DMS79 (cell line): ENCODE measurements around the gene MRC2.
"Not testable (repeated sequence)": the region's sequence is repeated elsewhere in the genome, so short reads cannot be mapped to it uniquely, and the experiment has no call there.

Experiments
- DNase-seq: peaks from one replicate; lab custom pipeline; 2025; lab: John Stamatoyannopoulos, UW

MRC2 gene

DNA sequence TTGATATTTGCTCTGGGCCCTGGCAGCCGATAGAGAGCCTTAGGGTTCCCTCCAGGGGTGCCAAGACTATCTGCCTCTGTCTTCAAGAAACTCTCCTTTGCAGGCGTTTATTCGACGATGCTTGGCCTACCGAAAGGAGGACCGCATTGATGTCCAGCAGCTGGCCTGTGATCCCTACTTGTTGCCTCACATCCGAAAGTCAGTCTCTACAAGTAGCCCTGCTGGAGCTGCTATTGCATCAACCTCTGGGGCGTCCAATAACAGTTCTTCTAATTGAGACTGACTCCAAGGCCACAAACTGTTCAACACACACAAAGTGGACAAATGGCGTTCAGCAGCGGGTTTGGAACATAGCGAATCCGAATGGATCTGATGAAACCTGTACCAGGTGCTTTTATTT is 15.2 kb upstream of the MRC2 start:
- not testable (repeated sequence) for DNase-seq

DNA sequence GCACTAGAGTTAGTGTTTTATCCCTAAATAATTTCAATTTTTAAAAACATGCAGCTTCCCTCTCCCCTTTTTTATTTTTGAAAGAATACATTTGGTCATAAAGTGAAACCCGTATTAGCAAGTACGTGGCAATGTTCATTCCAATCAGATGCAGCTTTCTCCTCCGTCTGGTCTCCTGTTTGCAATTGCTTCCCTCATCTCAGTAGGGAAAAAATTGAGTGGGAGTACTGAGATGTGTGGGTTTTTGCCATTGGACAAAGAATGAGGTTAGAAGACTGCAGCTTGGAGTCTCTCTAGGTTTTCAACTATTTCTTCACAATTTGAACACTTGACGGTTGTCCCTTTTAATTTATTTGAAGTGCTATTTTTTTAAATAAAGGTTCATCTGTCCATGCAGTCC is 14.4 kb upstream of the MRC2 start:
- not testable (repeated sequence) for DNase-seq

DNA sequence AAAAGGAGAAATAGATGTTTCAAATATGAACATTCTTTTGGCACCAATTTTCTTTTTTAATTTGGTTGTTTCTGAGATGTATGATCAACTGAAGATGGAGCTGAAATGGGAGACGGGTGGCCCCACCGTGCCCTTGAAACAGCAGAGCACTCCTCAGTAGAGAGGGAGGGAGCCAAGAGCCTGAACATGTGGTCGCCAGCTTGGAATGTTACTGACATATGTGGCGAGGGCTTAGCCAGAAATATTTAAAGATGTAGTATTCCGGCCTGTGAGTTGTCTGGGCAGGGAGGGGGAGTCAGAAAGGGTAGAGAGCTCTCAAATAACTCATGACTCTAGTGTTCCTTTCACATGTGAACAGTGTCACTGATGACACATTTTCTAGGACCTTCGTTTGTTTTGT is 13.3 kb upstream of the MRC2 start:
- DNase-seq, result no peak

DNA sequence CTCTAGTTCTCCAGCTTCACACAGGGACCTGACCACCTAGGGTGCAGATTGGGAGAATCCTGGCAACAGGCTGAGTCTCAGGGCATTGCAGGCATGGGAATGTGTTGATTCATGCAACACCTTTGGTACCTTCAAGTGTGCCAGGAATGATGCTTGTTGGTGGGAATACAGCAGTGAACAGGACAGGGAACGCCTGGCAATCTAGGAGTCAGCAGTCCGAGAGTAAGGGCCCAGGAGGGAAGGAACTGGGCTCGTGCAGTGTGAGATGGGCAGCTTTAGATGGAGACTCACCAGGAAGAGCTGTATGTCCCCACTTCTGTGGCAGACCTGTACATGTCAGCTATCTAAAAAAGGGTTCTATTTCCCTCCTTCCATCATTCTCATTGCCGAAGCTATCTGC is 12.0 kb upstream of the MRC2 start:
- DNase-seq, result no peak

DNA sequence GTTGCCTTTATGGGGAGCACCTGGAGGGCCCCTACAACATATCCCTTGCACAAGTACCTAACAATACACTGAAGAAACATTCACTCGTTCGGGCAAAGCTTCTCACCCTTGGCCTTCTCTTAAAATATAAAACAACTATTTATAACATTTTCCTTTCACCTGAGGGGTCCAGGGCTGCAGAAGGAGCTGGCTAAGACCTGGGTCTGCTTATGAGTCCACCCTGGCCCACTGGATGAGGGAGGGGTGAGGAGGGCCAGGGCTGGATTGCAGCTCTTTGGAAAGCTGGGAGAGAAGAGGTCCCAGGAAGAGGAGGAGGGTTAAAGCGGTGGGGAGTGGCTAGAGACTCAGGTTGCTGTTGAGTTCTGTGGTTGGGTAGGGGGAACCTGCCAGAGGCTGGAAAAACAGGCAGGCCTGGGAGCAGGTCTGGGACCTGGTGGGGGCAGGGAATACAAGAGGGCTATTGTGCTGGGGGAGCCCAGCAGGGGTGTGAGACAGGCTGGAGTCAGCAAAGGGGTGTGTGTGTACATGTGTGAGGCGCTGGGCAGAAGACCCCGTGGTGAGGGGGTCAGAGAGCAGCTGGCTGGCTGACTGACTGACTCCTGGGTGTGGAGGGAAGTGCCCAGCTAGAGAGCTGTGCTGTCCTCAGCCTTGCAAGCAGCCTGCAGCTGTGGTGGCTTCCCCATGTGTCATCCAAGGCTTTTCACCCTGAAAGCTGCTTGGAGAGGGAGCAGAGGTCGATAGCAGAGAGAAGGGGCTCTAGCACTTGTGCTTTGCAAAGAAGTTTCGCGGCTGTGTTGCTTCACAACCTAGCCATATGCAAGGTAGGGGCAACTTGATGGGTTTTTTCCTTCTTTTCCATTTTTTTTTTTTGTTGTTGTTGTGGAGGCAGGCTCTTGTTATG is 10.2 kb upstream of the MRC2 start:
- DNase-seq, result no peak

DNA sequence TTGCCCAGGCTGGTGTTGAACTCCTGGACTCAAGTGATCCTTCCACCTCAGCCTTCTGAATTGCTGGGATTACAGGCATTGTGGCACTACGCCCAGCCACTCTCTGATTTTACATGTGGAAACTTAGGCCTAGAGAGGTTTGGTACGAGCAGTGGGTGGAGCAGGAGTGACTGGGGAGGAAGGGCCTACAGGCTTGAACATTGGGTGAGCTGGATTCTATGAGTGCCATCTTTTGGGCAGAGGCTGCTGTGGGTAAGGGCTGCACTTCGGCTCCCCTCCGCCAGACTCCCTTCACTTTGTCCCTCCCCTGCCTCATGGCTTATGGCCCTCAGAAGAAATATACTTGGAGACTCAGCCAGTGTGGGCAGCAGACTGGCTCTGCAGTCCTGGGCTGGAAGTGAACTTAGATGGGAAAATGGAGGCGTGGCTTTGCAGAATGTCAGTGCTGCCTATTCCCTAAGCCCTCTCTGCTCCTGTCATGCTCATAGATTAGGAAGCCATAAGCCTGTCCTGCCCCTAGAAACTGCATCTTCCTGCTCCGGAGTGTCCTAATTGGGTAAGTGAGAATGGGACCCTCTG is 9.5 kb upstream of the MRC2 start:
- DNase-seq, result no peak

DNA sequence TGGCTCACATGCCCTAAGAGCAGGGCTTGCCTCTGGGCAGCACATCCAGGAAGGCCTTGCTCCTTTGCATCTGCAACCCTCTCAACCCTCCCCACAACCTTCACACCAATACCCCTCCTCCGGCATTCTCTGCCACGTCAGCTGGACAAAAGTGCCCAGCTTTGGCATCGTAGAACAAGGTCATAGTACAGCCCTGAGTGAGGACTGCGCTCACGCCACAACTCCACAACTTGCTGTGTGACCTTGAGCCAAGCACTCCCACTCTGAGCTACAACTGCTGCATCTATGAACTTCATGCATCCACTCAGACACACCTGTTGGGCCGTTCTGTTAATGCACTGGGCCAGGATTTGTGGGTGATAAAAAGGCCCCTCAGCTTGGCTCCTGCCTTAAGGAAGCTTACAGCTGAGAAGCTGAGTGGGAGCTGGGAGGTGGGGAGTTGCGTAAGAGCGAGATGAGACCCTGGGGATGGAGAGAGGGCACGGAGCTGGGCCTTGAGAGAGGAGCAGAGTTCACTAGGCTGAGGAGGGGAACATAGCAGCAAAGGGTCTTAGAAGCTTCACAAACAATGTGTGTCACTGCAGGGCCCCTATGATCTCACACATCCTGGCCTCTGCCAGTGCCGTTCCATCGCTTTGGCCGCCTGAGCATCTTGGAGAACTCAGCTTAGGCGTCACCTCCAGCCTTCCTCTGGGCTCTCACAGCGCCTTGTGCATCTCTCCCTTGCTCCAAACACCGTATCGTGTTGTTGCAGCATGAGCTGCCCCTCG is 8.6 kb upstream of the MRC2 start:
- no peak for DNase-seq

DNA sequence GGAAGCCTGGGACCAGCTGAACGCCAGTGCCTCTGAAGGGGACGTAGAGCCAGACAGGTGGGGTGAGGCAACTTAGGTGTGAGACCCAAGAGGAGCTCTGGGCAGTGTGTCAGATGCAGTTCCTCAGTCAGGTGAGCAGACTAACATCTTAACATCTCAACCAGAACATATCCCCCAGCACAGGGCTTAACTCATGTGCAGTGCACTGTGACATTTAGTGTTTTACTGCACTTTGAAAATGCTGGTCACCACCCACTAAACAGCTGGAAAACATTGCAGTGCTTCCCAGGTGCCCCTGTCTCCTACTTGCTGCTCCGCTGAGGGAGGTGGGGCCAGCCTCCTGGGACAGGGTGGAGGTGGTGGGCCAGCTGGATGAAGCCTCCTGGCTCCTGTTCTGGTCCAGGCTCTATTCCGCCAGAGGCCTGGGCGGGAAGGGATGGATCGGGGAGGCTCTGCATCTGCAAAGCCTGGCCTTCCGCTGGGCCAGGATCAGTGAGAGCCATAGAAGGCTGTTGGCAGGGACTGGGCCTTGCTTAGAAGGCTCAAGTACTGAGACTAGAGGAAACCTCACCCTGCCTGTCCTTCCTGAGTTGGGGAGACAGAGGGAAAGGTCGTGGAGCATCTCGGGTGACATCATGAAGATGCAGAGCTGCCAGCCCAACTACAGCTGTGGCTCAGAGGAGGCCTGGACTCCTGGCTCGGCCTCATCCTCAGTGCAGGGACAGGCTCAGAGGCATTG is 7.9 kb upstream of the MRC2 start:
- no peak for DNase-seq

DNA sequence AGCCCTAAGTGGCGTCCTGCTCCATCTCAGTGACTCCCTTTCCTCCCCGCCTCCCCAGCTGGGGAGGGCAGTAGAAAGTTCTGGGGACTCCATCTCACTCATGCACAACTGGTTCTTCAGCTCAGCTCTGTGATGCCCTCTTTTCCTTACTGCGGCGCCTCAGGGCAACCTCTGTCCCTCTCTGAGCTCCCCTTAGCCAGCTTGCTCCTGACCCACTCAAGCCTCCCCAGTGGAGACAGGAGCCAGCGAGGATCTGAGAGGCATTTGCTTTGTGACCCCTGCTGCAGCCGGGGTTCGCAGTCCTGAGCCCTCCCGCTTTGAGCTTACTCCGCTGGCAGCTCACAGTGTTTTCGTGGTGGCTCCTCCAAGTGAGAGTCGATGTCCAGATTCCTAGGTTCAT is 6.2 kb upstream of the MRC2 start:
- DNase-seq, result no peak

DNA sequence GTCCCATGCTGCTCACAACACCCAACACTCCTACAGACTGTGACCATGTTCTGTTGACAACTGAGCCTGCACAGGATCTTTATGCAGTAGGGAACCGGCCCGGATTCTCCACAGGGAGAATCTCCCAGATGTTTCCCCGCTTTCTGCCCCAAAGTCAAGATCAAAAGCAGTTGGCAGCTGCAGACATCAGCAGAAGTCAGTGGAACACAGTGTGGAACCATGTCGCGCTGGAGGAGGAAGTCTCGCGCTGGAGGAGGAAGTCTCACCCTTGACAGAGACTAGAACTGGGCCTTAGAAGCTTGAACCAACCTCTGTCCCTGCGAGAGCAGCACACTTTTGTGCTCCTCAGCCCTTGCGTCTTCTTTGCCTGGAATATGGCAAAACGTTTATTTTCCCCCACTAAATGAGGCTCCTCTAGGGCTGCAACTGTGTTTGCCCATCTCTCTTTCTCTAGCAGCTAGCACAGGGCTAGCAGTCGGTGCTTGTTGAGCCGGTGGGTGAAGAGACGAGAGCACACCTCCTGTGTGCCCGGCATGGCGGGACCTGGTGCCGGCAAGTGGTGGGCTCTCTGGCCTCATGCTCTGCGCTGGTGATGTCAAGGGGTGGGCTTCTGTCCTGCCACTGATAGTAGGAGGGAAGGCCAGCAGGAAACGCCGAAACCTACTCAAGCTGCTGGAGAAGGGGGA is 2.1 kb upstream of the MRC2 start:
- no peak for DNase-seq

DNA sequence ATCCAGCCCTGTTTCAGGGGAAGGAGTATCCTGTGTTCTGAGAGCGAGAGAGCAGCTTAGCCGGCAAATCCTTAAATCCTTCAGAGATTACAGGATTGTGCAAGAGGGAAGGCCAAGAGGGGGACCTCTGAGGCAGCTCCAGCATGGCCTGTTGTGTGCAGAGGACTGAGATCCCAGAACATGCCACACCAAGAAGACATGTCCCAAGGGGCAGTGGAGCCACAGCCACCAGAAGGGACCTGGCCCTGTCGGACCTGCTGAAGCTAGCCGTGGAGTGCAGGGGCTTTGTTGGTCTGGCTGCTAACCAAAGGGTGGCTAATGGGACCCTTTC is 1.6 kb upstream of the MRC2 start:
- no peak for DNase-seq

DNA sequence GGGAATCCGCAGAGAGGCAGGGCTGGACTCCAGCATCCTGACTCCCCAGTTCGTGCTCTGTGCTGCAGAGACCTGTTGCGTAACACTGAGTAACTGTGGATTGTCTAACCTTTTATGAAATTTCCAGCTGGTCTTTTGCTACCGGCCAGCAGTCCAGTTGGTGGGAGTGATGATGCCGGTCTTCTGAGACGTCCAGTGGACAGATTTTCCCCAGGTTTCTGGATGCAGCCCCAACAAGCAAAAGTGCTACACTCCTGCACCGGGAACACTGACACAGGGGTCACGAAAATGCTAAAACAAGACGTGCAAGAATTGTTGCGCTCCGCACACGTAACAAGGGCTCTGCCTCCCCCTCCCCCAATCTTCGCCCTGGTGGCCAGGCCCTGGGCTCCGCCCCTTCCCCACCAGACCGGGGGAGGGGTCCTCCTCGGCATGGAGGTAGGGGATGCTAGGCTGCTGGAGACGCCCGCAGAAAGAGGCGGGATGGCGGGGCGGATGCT is 701 bp upstream of the MRC2 start:
- no peak for DNase-seq

DNA sequence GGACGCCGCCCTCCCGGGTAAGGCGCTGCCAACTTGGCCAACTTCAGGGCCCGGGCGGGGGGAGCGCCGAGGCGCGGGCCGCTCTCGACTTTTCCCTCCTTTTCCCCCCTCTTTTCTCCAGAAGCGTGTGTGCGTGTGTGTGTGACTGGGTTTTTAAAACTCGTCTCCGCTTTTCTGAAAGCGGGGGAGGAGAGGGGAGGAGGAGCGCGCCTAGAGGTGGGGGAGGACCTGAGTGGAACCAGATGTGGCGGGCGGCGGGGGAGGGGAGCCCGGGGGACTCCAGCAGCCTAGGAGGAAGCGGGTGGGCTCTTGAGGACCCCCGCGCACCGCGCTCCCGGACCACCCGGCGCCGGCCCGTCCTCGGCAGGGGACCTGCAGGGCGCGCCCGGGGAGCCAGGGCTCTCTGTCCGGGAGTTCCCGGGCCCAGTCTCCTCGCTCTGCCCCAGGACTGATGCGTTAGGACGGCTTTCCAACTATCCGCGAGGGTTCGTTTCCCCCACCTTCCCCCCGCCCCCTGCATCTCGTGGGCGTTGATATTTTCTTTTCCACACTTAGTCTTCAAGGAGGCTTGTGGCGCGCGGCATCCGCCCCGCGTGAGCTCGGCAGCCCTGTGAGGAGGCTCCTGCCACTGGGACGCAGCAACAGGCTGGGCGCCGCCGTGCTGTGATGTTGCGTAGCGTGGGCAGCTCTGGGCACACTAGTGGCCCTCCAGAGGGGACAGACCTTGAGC is 599 bp downstream of the MRC2 start:
- no peak for DNase-seq

DNA sequence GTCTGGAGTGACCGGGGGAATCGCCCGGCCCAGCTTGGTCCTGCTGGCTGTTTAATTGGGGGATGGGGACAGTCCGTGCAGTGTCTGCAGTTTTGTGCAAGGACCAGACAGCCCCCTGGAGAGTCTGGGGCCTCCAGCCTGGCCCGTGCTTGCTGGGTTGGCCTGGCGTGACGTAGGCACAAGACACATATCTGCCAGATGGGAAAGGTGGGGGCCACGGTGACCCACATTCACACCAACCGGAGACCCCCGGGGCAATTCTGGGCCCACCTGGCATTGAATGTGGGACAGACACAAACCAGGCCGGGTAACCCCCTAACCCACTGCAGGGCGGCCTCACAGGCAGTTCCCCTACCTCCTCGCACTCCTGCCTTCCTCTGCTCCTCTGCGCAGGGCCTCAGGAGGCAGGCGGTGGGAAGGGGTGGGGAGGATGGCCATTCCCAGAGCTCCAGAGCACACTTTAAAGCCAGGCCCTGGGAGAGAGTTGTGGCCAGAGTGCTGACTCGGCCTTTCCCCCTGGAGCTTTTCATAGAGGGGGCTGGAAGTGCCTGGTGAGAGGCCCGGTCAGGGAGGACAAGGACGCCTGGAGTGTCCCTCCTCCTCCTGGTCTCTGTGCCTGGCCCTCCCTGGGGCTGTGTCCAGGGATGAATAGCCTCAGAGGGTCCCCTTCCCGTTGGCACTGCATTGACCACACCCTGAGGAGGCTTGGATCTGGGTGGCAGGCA is 1.5 kb downstream of the MRC2 start:
- DNase-seq, result no peak

DNA sequence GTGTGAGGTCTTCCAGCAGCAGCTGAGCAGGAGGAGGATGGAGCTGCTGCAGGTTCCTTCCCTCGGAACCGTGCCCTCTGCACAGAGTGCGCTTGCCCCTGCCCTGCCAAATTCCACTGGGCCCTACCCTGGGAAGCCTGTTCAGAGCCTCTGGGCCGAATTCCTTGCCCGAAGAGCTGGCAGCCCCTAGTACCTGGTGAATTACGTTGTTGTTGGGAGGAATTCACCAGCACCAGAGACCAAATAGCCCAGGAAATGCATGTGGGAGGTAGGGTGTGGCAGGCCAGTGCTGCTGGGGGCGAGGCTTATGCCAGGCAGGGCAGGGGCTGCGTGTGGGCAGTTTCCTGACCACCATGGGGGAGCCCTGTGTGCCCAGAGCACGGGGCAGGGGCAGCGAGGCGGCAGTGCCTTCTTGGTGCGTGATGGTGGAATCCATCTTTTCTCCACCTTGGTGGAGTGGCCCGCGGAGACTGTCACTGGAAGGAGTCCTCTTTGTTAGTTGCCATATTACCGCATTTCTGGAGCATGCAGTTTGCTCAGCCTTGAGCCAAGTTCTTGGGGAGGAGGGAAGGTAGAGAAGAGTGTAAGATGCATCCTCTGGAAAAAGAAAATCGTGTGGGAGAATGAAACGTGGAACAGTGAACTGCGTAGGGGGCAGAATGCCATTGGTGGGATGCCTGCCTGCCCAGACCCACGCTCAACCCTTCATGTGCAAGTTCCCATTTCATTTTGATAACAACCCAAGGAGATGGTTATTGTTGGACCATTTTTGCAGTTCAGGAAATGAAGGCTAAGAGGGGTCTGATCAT is 2.3 kb downstream of the MRC2 start:
- DNase-seq, result no peak

DNA sequence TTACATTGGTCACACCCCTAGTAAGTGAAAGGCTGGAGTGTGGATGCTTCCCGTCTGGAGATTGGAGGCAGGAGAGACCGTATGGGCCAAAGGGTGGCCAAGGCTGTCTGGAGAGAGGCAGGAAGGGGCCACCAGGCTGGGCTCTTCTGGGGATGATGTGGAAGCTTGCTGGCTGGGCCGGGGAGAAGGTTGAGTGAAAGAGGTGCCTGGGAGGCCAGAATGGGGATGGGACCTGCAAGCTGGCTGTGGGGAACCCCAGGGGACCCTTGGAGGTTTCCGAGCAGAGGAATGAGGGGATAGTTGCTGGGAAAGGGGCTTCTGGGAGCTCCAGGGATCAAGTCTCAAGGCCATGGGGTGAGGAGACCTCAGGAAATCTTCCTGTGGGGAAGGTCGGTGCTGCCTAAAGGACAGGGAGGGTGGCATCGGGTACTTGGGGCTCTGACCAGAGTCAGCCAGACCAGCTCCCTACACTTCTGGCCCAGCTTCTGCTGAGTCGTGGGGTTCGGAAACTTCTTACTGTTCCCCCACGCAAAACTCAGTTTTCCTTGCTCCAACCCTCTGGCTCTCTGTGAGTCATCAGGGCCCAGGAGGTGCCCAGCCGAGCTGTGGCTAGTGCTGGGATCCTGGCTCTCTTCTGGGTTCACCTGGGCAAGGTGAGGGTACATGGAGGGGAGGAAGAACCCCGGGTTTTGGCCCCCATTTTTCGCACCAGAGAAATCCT is 3.1 kb downstream of the MRC2 start:
- no peak for DNase-seq

DNA sequence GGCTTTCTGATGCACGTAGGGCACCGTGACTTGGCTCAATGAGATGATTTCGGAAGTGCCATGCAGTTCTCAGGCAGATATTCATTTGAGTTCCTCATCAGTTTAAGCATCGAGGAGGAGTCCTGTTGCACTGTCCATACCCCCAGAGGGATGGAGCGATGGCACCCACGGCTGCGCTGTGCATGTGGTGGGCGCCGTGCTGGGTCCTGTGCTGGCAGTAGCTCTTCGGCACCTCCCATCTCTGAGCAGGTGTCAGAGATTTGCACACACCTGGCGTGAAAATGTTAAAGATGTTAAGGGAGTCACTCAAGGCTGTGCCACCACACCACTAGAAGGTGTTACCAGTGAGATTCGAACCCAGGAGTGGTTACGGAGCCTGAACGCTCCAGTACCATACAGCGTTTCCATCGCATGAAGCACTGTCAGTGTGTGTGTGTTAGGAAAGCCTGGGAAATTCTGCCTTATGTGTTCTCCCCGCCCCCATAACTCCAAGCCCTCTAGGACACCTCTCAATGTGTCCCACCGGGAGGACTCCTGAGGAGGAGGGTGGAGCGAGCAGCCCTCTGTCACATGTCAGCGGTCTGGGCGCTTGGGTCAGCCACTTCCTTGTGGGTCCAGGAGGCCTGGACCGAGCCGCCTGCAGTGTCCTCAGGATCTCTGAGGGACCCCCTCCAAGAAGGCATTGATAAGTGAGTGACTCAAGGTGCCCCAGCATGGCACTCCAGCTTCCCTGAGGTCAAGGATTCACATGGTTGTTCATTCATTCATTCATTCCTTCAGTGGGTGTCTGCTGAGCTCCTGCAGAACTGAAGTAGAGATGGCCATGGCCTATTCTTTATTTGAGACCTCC is 3.8 kb downstream of the MRC2 start:
- DNase-seq, result no peak
